ENCODE data around the gene STX2. TPM values are rescaled to one million over a fixed set of nuclear protein-coding genes. Genes with fewer than 3 reads are reported as not detected.

Gene STX2
- total RNA-seq, 1 experiment from 2014 or later, result 19.0 TPM

GRCh38 chr12:130874696-130875095 is 35.6 kb upstream of the STX2 start:
- ChIA-PET CTCF (no interaction called here), POLR2A (interaction anchor here (0.8 kb wide), 1 partner anchor 39 kb away, joined by 3 read pairs; no protein-coding TSS in a partner anchor)
- no peak for DNase-seq (ENCODE audit: unreplicated experiment)
- intact Hi-C loops (cut with micrococcal nuclease), result no loop called here
- no TSS peak for BruUV-seq (replicated peaks)
- peaks cover 26% of the 10 kb centered on the region for H3K4me1 Mint-ChIP-seq (ENCODE audit: insufficient read depth, unreplicated experiment)
- no peaks in the 10 kb centered on the region for H3K9me3 Mint-ChIP-seq (ENCODE audit: unreplicated experiment)
- H3K27ac Mint-ChIP-seq (ENCODE audit: low read depth, unreplicated experiment), result no peak overlapping the region
- H3K36me3 Mint-ChIP-seq (ENCODE audit: insufficient read depth, unreplicated experiment), result peaks cover 62% of the 10 kb centered on the region
- H3K4me3 Mint-ChIP-seq (ENCODE audit: unreplicated experiment), result peak overlapping the region; percentile 88
- no peak for TF ChIP-seq CTCF (IDR thresholded peaks at IDR 0.05; ENCODE audit: unreplicated experiment)
- H3K27me3 Mint-ChIP-seq (ENCODE audit: insufficient read depth, unreplicated experiment), result no peaks in the 10 kb centered on the region

GRCh38 chr12:130873825-130874224 is 34.8 kb upstream of the STX2 start:
- Mint-ChIP-seq H3K36me3 (ENCODE audit: insufficient read depth, unreplicated experiment) (peaks cover 62% of the 10 kb centered on the region), H3K4me1 (ENCODE audit: insufficient read depth, unreplicated experiment) (peaks cover 26% of the 10 kb centered on the region), H3K4me3 (ENCODE audit: unreplicated experiment) (peak overlapping the region; percentile 88), H3K27ac (ENCODE audit: low read depth, unreplicated experiment) (no peak overlapping the region), H3K27me3 (ENCODE audit: insufficient read depth, unreplicated experiment) (no peaks in the 10 kb centered on the region), H3K9me3 (ENCODE audit: unreplicated experiment) (no peaks in the 10 kb centered on the region)
- no peak for TF ChIP-seq CTCF (IDR thresholded peaks at IDR 0.05; ENCODE audit: unreplicated experiment)
- no TSS peak for BruUV-seq (replicated peaks)
- intact Hi-C loops (cut with micrococcal nuclease), result no loop called here
- no peak for DNase-seq (ENCODE audit: unreplicated experiment)
- CTCF ChIA-PET, result no interaction called here
- POLR2A ChIA-PET, result interaction anchor here (0.8 to 1.2 kb wide), 2 partner anchors 12 to 38 kb away, joined by 3 to 4 read pairs; no protein-coding TSS in a partner anchor

GRCh38 chr12:130873106-130873795 is 34.2 kb upstream of the STX2 start:
- H3K9me3 Mint-ChIP-seq (ENCODE audit: unreplicated experiment), result no peaks in the 10 kb centered on the region
- H3K27ac Mint-ChIP-seq (ENCODE audit: low read depth, unreplicated experiment), result peak overlapping the region; percentile 81
- CTCF ChIA-PET, result no interaction called here
- peaks cover 56% of the 10 kb centered on the region for H3K36me3 Mint-ChIP-seq (ENCODE audit: insufficient read depth, unreplicated experiment)
- peak overlapping the region; percentile 88 for H3K4me3 Mint-ChIP-seq (ENCODE audit: unreplicated experiment)
- peaks cover 26% of the 10 kb centered on the region for H3K4me1 Mint-ChIP-seq (ENCODE audit: insufficient read depth, unreplicated experiment)
- BruUV-seq (replicated peaks), result no TSS peak
- POLR2A ChIA-PET, result interaction anchor here (0.7 to 1.2 kb wide), 2 partner anchors 12 to 604 kb away, joined by 3 to 4 read pairs; no protein-coding TSS in a partner anchor
- TF ChIP-seq CTCF (IDR thresholded peaks at IDR 0.05; ENCODE audit: unreplicated experiment), result no peak
- intact Hi-C loops (cut with micrococcal nuclease), result no loop called here
- H3K27me3 Mint-ChIP-seq (ENCODE audit: insufficient read depth, unreplicated experiment), result no peaks in the 10 kb centered on the region
- no peak for DNase-seq (ENCODE audit: unreplicated experiment)

- POLR2A ChIA-PET, result interaction anchor here (0.7 kb wide), 1 partner anchor 603 kb away, joined by 3 read pairs; no protein-coding TSS in a partner anchor
- Mint-ChIP-seq H3K27ac (ENCODE audit: low read depth, unreplicated experiment) (peak overlapping the region; percentile 81), H3K4me1 (ENCODE audit: insufficient read depth, unreplicated experiment) (peaks cover 26% of the 10 kb centered on the region), H3K36me3 (ENCODE audit: insufficient read depth, unreplicated experiment) (peaks cover 52% of the 10 kb centered on the region), H3K9me3 (ENCODE audit: unreplicated experiment) (no peaks in the 10 kb centered on the region), H3K4me3 (ENCODE audit: unreplicated experiment) (peak overlapping the region; percentile 88), H3K27me3 (ENCODE audit: insufficient read depth, unreplicated experiment) (no peaks in the 10 kb centered on the region)
- no peak for TF ChIP-seq CTCF (IDR thresholded peaks at IDR 0.05; ENCODE audit: unreplicated experiment)
- DNase-seq (ENCODE audit: unreplicated experiment), result no peak
- CTCF ChIA-PET, result no interaction called here
- intact Hi-C loops (cut with micrococcal nuclease), result no loop called here
- BruUV-seq (replicated peaks), result TSS peak; percentile 43
Measured at GRCh38 chr12:130872179-130873096, 33.4 kb upstream of the STX2 start.

Measured in MCF 10A (cell line).